Neural progenitor cell (in vitro differentiated cells): ENCODE results near the gene MYADM. TPM values are rescaled to one million over a fixed set of nuclear protein-coding genes. Genes with fewer than 3 reads are reported as not detected.

ENCODE experiments used
- DNase-seq: peaks from one replicate; pipeline ENCODE4 v3.0.0-alpha.2; 2016; ENCODE audit warnings: low spot score
- H2AFZ ChIP-seq: fragments of 200-600 bp; sonication (generic); replicated peaks from 2 replicates; pipeline ENCODE4 v1.6.1; 2016; ENCODE audit warnings: antibody characterized with exemption
- H3F3A ChIP-seq: fragments of 200-600 bp; sonication (generic); 2 replicates; pipeline ENCODE4 v1.6.1; 2016; ENCODE audit warnings: antibody characterized with exemption, low read depth
- H3K27ac ChIP-seq: fragments of 200-600 bp; sonication (generic); 2 replicates; pipeline ENCODE4 v1.5.1; 2016; ENCODE audit warnings: mild to moderate bottlenecking
- H3K27me3 ChIP-seq: fragments of 200-600 bp; sonication (generic); 2 replicates; pipeline ENCODE4 v1.6.1; 2016; ENCODE audit warnings: mild to moderate bottlenecking, moderate library complexity
- H3K36me3 ChIP-seq: fragments of 200-600 bp; sonication (generic); 2 replicates; pipeline ENCODE4 v1.5.1; 2016
- H3K4me1 ChIP-seq: fragments of 200-600 bp; sonication (generic); 2 replicates; pipeline ENCODE4 v1.6.1; 2016; ENCODE audit warnings: mixed run types
- H3K4me2 ChIP-seq: fragments of 200-600 bp; sonication (generic); 2 replicates; pipeline ENCODE4 v1.6.1; 2016
- H3K4me3 ChIP-seq: fragments of 200-600 bp; sonication (generic); 2 replicates; pipeline ENCODE4 v1.5.1; 2016
- H3K79me2 ChIP-seq: fragments of 200-600 bp; sonication (generic); 2 replicates; pipeline ENCODE4 v1.6.1; 2016; ENCODE audit warnings: low read depth
- H3K9ac ChIP-seq: fragments of 200-600 bp; sonication (generic); 2 replicates; pipeline ENCODE4 v1.6.1; 2016
- H3K9me3 ChIP-seq: fragments of 200-600 bp; sonication (generic); 2 replicates; pipeline ENCODE4 v1.5.1; 2016; ENCODE audit warnings: low read depth
- H4K20me1 ChIP-seq: fragments of 200-600 bp; sonication (generic); 2 replicates; pipeline ENCODE4 v1.6.1; 2016; ENCODE audit warnings: low read depth
- H3K27ac Mint-ChIP-seq: 3 replicates; pipeline ENCODE4 v1.8.0; 2021; ENCODE audit warnings: mixed read lengths
- H3K27me3 Mint-ChIP-seq: 2 replicates; pipeline ENCODE4 v1.8.0; 2022; ENCODE audit warnings: low read depth, mild to moderate bottlenecking, inconsistent platforms, moderate library complexity, mixed read lengths; ENCODE audit not compliant: insufficient read depth
- H3K36me3 Mint-ChIP-seq: 3 replicates; pipeline ENCODE4 v1.8.0; 2021; ENCODE audit warnings: mixed read lengths
- H3K4me1 Mint-ChIP-seq: 3 replicates; pipeline ENCODE4 v1.8.0; 2021; ENCODE audit warnings: mixed read lengths
- H3K4me3 Mint-ChIP-seq: 3 replicates; pipeline ENCODE4 v1.8.0; 2021; ENCODE audit warnings: mild to moderate bottlenecking, moderate library complexity, mixed read lengths
- H3K9me3 Mint-ChIP-seq: 3 replicates; pipeline ENCODE4 v1.8.0; 2020; ENCODE audit warnings: mixed read lengths
- CTCF ChIP-seq: fragments of 200-600 bp; sonication (generic); IDR thresholded peaks from 2 replicates; pipeline ENCODE4 v1.5.1; 2017; ENCODE audit warnings: antibody characterized with exemption, mild to moderate bottlenecking
- EZH2 ChIP-seq: fragments of 200-600 bp; sonication (generic); IDR thresholded peaks from 2 replicates; pipeline ENCODE4 v1.6.1; 2017; ENCODE audit warnings: antibody characterized with exemption, mild to moderate bottlenecking, moderate library complexity
- EZH2phosphoT487 ChIP-seq: fragments of 200-600 bp; sonication (generic); IDR thresholded peaks from 2 replicates; pipeline ENCODE4 v1.6.1; 2017; ENCODE audit warnings: antibody characterized with exemption
- total RNA-seq: library from RNA; depleted of rRNA; stranded (reverse); fragments of >200 nt; gene quantifications from 2 replicates; pipeline ENCODE4 v1.2.3, GENCODE V29; 2015; ENCODE audit warnings: low replicate concordance

Gene MYADM
- total RNA-seq, 1 donor from 2014 or later = 11.5 TPM

DNA sequence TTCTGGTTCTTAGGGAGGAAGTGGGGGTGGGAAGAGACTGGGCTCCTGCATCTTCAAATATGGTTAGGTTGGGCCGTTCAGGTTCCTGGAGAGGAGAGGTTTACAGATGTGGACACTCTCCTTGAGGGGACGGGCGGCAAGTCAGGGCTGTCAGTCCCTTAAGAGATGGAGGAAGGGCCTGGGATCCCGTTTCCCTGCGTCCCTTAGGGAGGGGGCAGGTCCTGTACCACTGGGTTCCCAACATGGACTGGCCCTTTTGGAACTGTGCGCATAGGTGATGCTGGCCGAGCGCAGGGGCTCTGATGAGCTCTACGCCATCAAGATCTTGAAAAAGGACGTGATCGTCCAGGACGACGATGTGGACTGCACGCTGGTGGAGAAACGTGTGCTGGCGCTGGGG is 30.5 kb downstream of the MYADM start:
- Mint-ChIP-seq H3K4me3 (peak overlapping the region; percentile 68), H3K9me3 (no peaks in the 10 kb centered on the region), H3K27me3 (peaks cover 21% of the 10 kb centered on the region), H3K4me1 (peaks cover 20% of the 10 kb centered on the region), H3K36me3 (peaks cover 14% of the 10 kb centered on the region), H3K27ac (no peak overlapping the region)
- peak overlapping the region; percentile 15 for H2AFZ ChIP-seq
- no peaks in the 10 kb centered on the region for H3K79me2 ChIP-seq
- DNase-seq = no peak
- peaks cover 18% of the 10 kb centered on the region for H3K27me3 ChIP-seq
- H4K20me1 ChIP-seq = peaks cover 23% of the 10 kb centered on the region
- H3F3A ChIP-seq = peaks cover 31% of the 10 kb centered on the region
- H3K9ac ChIP-seq = no peak overlapping the region
- TF ChIP-seq EZH2phosphoT487 (no peak), CTCF (no peak), EZH2 (no peak)
- H3K36me3 ChIP-seq = no peaks in the 10 kb centered on the region
- H3K27ac ChIP-seq = no peak overlapping the region
- H3K4me2 ChIP-seq = peak overlapping the region; percentile 76
- H3K4me1 ChIP-seq = peaks cover 6% of the 10 kb centered on the region
- H3K4me3 ChIP-seq = peak overlapping the region; percentile 47
- H3K9me3 ChIP-seq = no peaks in the 10 kb centered on the region

DNA sequence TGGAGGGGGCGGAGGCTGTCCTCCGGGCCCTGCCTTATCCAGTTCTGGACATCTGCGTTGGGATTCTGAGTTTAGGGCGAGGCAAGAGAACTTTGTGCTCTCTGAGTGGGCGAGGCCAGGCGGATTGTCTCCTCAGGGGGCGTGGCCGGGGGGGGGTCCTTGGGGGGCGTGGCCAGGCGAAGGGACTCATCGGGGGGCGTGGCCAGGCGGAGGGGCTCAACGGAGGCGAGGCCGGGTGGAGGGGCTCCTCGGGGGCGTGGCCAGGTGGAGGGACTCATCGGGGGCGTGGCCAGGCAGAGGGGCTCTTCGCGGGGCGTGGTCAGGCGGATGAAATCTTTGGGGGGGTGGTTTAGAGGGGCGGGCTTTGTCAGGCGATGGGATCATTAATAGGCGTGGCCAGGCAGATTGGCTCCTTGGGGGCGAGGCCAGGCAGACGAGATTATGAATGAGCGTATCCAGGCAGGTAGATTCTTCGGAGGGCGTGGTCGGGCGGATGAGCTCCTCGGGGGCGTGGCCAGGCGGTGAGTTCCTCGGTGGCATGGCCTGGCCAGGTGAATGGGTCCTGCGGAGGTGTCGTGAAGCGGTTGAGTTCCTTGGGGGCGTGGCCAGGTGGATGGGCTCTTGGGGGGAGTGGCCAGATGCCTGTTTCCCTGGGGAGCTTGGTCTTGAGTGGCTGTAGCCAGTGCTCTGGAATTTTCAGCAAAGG is 31.1 kb downstream of the MYADM start:
- no peak overlapping the region for H3K27ac ChIP-seq
- H3K4me3 ChIP-seq = peak overlapping the region; percentile 47
- no peaks in the 10 kb centered on the region for H3K36me3 ChIP-seq
- peak overlapping the region; percentile 76 for H3K4me2 ChIP-seq
- no peaks in the 10 kb centered on the region for H3K9me3 ChIP-seq
- no peak overlapping the region for H3K9ac ChIP-seq
- H3K4me1 ChIP-seq = peaks cover 6% of the 10 kb centered on the region
- peaks cover 18% of the 10 kb centered on the region for H3K4me1 Mint-ChIP-seq
- peaks cover 29% of the 10 kb centered on the region for H4K20me1 ChIP-seq
- no peak for TF ChIP-seq EZH2
- TF ChIP-seq EZH2phosphoT487 = no peak
- no peak for TF ChIP-seq CTCF
- H3K79me2 ChIP-seq = no peaks in the 10 kb centered on the region
- no peak overlapping the region for H3K27ac Mint-ChIP-seq
- peaks cover 21% of the 10 kb centered on the region for H3K27me3 Mint-ChIP-seq
- H3K36me3 Mint-ChIP-seq = peaks cover 11% of the 10 kb centered on the region
- H3K4me3 Mint-ChIP-seq = peak overlapping the region; percentile 68
- peaks cover 20% of the 10 kb centered on the region for H3K27me3 ChIP-seq
- DNase-seq = peak; percentile 98
- H3F3A ChIP-seq = peaks cover 31% of the 10 kb centered on the region
- peak overlapping the region; percentile 15 for H2AFZ ChIP-seq
- H3K9me3 Mint-ChIP-seq = no peaks in the 10 kb centered on the region

DNA sequence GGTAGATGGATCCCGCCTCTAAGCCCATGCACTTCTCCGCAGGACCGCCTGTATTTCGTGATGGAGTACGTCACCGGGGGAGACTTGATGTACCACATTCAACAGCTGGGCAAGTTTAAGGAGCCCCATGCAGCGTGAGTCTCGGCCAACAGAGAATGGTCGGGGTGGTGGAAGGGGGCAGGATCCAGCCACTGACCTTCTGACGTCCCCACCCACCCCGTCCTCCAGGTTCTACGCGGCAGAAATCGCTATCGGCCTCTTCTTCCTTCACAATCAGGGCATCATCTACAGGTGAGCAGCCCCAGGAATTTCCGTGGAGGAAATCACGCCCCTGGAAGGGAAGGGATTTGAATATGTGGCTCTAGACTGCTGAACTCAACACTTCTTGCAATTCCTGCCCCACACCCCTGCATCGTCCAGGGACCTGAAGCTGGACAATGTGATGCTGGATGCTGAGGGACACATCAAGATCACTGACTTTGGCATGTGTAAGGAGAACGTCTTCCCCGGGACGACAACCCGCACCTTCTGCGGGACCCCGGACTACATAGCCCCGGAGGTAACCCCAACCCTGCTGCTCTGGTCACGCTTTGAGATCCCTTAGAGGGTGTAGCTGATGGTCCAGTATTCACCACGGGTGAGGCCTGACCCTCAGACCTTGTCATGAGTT is 32.6 kb downstream of the MYADM start:
- Histone ChIP-seq H3K79me2 (no peaks in the 10 kb centered on the region), H3K27me3 (peaks cover 36% of the 10 kb centered on the region), H2AFZ (no peak overlapping the region), H3K27ac (no peak overlapping the region), H4K20me1 (peaks cover 31% of the 10 kb centered on the region), H3K9me3 (no peaks in the 10 kb centered on the region), H3K9ac (no peak overlapping the region), H3K36me3 (no peaks in the 10 kb centered on the region), H3K4me1 (peaks cover 6% of the 10 kb centered on the region), H3K4me2 (no peak overlapping the region), H3K4me3 (no peak overlapping the region), H3F3A (peaks cover 31% of the 10 kb centered on the region)
- Mint-ChIP-seq H3K27ac (no peak overlapping the region), H3K36me3 (peaks cover 11% of the 10 kb centered on the region), H3K4me3 (no peak overlapping the region), H3K9me3 (no peaks in the 10 kb centered on the region), H3K27me3 (peaks cover 24% of the 10 kb centered on the region), H3K4me1 (peaks cover 18% of the 10 kb centered on the region)
- no peak for TF ChIP-seq CTCF
- TF ChIP-seq EZH2 = no peak
- no peak for TF ChIP-seq EZH2phosphoT487
- no peak for DNase-seq
